RWPE1 (cell line): ENCODE measurements around the gene DFFB.

Experiments used
- CTCF ChIA-PET: fragments of 350-600 bp; sonication (Branson Sonifier 250); formaldehyde crosslinking; extraction: SDS; loops from one replicate; lab custom pipeline; 2021; lab: Yijun Ruan, JAX
- POLR2A ChIA-PET: fragments of 400-600 bp; formaldehyde crosslinking; extraction: SDS; loops from one replicate; lab custom pipeline; 2020; ENCODE audit warnings: antibody characterized with exemption; ENCODE audit not compliant: low non-redundant PET; lab: Yijun Ruan, JAX
- DNase-seq: peaks from one replicate; pipeline ENCODE4 v3.0.0; 2012; ENCODE audit warnings: low spot score
- H3K27ac ChIP-seq: fragments of 450-650 bp; 2 replicates; pipeline ENCODE4 v1.5.1; 2017
- CTCF ChIP-seq: fragments of 450-650 bp; conservative IDR thresholded peaks from 2 replicates; pipeline ENCODE4 v1.5.1; 2017; ENCODE audit warnings: low read depth, mild to moderate bottlenecking

Gene DFFB

GRCh38 chr1:3883194-3883925 is 26.1 kb downstream of the DFFB start:
- CTCF ChIA-PET: interaction anchor here (0.6 to 1.0 kb wide), 4 partner anchors 16 to 491 kb away, joined by 3 to 9 read pairs (median 4); no protein-coding TSS in a partner anchor
- POLR2A ChIA-PET: interaction anchor here (0.6 kb wide), 1 partner anchor 26 kb away, joined by 4 read pairs; the partner anchor contains the start of gene DFFB
- DNase-seq: no peak
- TF ChIP-seq CTCF: no peak
- no peak overlapping the region for H3K27ac ChIP-seq

GRCh38 chr1:3884966-3885365 is 27.7 kb downstream of the DFFB start:
- no peak for TF ChIP-seq CTCF
- POLR2A ChIA-PET: no interaction called here
- H3K27ac ChIP-seq: no peak overlapping the region
- CTCF ChIA-PET: no interaction called here
- DNase-seq: no peak

- peak overlapping the region; percentile 35 for H3K27ac ChIP-seq
- ChIA-PET POLR2A (no interaction called here), CTCF (no interaction called here)
- no peak for DNase-seq
- TF ChIP-seq CTCF: no peak
Measured at GRCh38 chr1:3885611-3886010, 28.3 kb downstream of the DFFB start.

- H3K27ac ChIP-seq: peak overlapping the region; percentile 35
Measured at GRCh38 chr1:3886106-3886670, 28.9 kb downstream of the DFFB start.

GRCh38 chr1:3886691-3887090 is 29.4 kb downstream of the DFFB start:
- DNase-seq: no peak
- peak overlapping the region; percentile 35 for H3K27ac ChIP-seq
- ChIA-PET CTCF (no interaction called here), POLR2A (no interaction called here)
- no peak for TF ChIP-seq CTCF

More at GRCh38 chr1:3886106-3886670, 28.9 kb downstream of the DFFB start:
- ChIA-PET CTCF (no interaction called here), POLR2A (no interaction called here)
- no peak for TF ChIP-seq CTCF
- no peak for DNase-seq

GRCh38 chr1:3888301-3888700 is 31.0 kb downstream of the DFFB start:
- no peak for DNase-seq
- no peak overlapping the region for H3K27ac ChIP-seq
- ChIA-PET CTCF (no interaction called here), POLR2A (no interaction called here)
- TF ChIP-seq CTCF: no peak
